Esophagus (tissue), 2 donors: ENCODE data around the gene GRM8. TPM values are rescaled to one million over a fixed set of nuclear protein-coding genes. Genes with fewer than 3 reads are reported as not detected.

ENCODE experiments used
- H3K27ac ChIP-seq, 2 donors: one replicate each; pipeline ENCODE4 v1.5.1; 2013; ENCODE audit warnings: low read depth in 2 of 2, mild to moderate bottlenecking in 2 of 2, inconsistent platforms in 1 of 2, low read length in 1 of 2, moderate library complexity in 1 of 2
- H3K27me3 ChIP-seq, 2 donors: one replicate each; pipeline ENCODE4 v1.6.1; 2013; ENCODE audit warnings: low read length in 2 of 2, control low read depth in 1 of 2, mild to moderate bottlenecking in 1 of 2; ENCODE audit not compliant: insufficient read depth in 2 of 2, control insufficient read depth in 1 of 2
- H3K36me3 ChIP-seq, 2 donors: one replicate each; pipeline ENCODE4 v1.6.1; 2013; ENCODE audit warnings: low read length in 1 of 2; ENCODE audit not compliant: control insufficient read depth in 2 of 2, insufficient read depth in 2 of 2
- H3K4me1 ChIP-seq, 2 donors: one replicate each; pipeline ENCODE4 v1.6.1; 2013; ENCODE audit warnings: low read length in 1 of 2; ENCODE audit not compliant: control insufficient read depth in 2 of 2, insufficient read depth in 2 of 2
- H3K4me3 ChIP-seq, 2 donors: one replicate each; pipeline ENCODE4 v1.5.1; 2013; ENCODE audit warnings: low read length in 2 of 2, mild to moderate bottlenecking in 2 of 2, low read depth in 1 of 2, moderate library complexity in 1 of 2
- H3K9me3 ChIP-seq, 2 donors: one replicate each; pipeline ENCODE4 v1.6.1; 2013; ENCODE audit warnings: mild to moderate bottlenecking in 2 of 2, low read depth in 1 of 2, low read length in 1 of 2, moderate library complexity in 1 of 2; ENCODE audit not compliant: control insufficient read depth in 2 of 2, insufficient read depth in 1 of 2
- WGBS, 2 donors: extraction: QIAGEN DNeasy Blood & Tissue Kit; methylation state at CpG; one replicate each; pipeline ENCODE4 v1.1.7; 2013; 5-methylcytosine and 5-hydroxymethylcytosine counted together
- polyA plus RNA-seq, 2 donors: library from polyadenylated mRNA; stranded (reverse); fragments of 200-250 nt; gene quantifications; one replicate each; pipeline ENCODE4 v1.2.3, GENCODE V29; 2013
- donor health status: healthy with polysubstance abuse.
- donor health status: Bipolar disorder and iron deficiency.

The GRM8 gene
- polyA plus RNA-seq, 2 donors = 0.19 TPM; not detected in 1

DNA sequence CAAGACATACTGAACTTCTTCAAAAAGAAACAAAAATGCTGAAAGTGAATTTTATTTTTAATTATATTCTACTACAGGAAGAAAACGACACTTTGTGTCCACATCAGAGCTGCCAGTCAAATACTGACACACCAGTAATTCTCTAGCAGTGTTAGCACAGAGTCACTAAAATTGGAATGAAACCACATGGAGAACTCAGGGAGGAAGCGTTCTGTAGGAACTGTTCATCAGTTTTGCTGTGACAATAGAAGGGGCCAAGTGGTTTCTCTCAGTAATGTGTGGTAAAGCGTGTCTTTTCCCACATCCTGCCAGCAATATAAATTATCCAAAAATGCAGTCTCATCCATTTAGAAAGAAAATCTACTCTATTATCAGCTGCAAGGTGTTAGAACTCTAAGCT, 683.3 kb downstream of the GRM8 start:
- Histone ChIP-seq H3K4me1 (no peaks in the 10 kb centered on the region), H3K9me3 (no peaks in the 10 kb centered on the region), H3K27me3 (no peaks in the 10 kb centered on the region), H3K36me3 (no peaks in the 10 kb centered on the region), H3K4me3 (no peak overlapping the region), H3K27ac (no peak overlapping the region)
- WGBS, 2 donors = 29 to 30% methylated on average over 3 of the region's 3 CpGs

DNA sequence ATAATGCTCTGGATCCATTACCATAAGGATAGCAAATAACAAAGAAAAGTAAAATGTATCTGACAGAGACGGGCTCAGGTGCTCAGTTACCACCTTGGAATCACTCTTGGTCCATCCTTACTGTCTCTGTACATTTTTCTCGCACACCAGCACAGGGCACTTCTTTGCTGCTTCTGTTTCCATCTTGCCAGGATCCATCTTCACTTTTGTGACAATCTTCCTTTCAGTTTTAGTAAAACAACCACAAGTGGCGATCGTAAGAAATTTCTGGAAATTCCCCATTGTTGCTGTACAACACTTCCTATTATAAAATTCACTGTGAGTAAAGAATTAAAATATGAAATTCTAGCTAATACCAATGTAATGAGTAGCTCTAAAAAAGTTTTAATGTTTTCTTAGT, 695.5 kb downstream of the GRM8 start:
- Histone ChIP-seq H3K4me1 (no peaks in the 10 kb centered on the region), H3K4me3 (no peak overlapping the region), H3K36me3 (no peaks in the 10 kb centered on the region), H3K9me3 (no peaks in the 10 kb centered on the region), H3K27me3 (no peaks in the 10 kb centered on the region), H3K27ac (no peak overlapping the region)
- 62 to 63% methylated on average over 4 of the region's 4 CpGs for WGBS, 2 donors

DNA sequence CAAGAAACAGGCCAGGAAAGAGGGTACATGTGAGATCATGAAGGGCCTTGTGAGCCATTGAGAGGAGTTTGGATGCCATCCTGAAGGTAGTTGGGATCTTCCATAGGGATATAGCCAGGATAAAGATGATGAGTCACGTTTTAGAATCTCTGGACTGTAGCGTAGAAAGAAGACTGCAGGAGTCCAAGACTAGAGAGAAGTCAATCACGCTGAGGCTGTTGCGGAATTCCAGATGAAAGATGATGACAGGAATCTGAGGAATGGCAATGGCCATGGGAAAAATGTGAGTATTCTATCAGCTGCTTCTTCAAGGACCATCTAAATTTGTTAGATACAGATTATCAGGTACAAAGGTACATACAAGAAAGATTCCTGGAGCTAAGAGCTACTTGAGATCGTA, 711.3 kb downstream of the GRM8 start:
- Histone ChIP-seq H3K27me3 (no peaks in the 10 kb centered on the region), H3K27ac (no peak overlapping the region), H3K9me3 (no peaks in the 10 kb centered on the region), H3K36me3 (no peaks in the 10 kb centered on the region), H3K4me1 (no peaks in the 10 kb centered on the region), H3K4me3 (no peak overlapping the region)
- WGBS, 2 donors = 81 to 84% methylated on average over 5 of the region's 5 CpGs

DNA sequence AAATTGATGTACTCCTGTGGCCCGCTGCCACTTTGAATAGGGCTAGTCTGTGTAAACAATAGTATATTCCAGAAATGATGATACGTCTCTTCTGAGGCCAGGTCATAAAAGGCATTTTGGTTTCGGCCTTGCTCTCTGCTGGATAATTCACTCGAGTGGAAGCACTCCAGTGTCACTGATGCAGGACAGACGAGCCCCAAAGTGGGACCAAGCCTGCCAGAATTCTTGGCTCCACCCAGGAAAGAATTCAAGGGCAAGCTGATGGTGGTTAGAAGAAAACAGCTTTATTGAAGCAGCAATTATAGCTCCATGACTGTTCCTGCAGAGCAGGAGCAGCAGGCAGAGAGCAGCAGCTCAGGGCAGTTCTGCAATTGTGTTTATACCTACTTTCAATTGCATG, 717.6 kb downstream of the GRM8 start:
- Histone ChIP-seq H3K4me1 (no peaks in the 10 kb centered on the region), H3K9me3 (peaks cover 5 to 9% of the 10 kb centered on the region in 2 donors), H3K36me3 (no peaks in the 10 kb centered on the region), H3K4me3 (no peak overlapping the region), H3K27me3 (no peaks in the 10 kb centered on the region), H3K27ac (no peak overlapping the region)
- WGBS, 2 donors = 69 to 70% methylated on average over 5 of the region's 5 CpGs

DNA sequence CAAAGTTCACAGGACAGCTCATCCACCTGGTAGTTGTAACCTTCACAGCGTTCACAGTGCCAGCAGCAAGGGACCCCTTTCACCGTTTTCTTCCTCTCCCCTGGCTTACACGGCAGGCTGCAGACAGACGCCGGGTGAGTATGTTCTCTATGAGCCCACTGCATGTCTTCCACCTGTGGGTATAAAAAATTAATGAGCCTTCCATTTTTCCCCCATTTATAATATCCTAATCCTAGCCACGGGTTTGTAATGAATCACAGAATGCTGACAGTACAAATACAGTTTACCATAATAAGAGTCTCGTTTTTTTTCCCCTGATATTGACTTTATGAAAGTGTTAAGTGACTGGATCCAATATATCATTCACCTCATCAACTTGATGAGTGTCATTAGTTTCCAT, 719.0 kb downstream of the GRM8 start:
- Histone ChIP-seq H3K27ac (no peak overlapping the region), H3K4me1 (no peaks in the 10 kb centered on the region), H3K27me3 (no peaks in the 10 kb centered on the region), H3K36me3 (no peaks in the 10 kb centered on the region), H3K4me3 (no peak overlapping the region), H3K9me3 (peaks cover 5 to 9% of the 10 kb centered on the region in 2 donors)
- WGBS, 2 donors = 70 to 73% methylated on average over 7 of the region's 7 CpGs

DNA sequence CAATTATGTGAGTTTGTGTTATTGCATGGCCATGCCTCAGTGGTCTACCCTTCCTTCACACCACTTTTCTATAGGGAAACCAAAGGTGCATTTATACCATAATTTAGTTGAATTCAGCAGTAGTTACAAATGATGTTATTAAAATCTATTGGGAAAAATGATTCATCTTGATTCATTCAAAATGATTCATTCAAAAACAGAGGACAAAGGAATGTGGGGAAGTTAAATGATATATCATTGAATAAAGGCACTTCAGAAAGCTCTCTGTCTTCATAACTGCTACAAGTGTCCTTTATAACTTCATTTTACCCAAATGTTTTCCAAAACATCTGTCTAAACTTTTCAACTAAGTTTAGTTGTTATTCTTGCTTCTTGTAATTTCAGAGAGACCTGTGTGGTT, 722.9 kb downstream of the GRM8 start:
- Histone ChIP-seq H3K4me1 (no peaks in the 10 kb centered on the region), H3K36me3 (no peaks in the 10 kb centered on the region), H3K4me3 (no peak overlapping the region), H3K9me3 (peaks cover 0 to 6% of the 10 kb centered on the region in 2 donors), H3K27me3 (no peaks in the 10 kb centered on the region), H3K27ac (no peak overlapping the region)

DNA sequence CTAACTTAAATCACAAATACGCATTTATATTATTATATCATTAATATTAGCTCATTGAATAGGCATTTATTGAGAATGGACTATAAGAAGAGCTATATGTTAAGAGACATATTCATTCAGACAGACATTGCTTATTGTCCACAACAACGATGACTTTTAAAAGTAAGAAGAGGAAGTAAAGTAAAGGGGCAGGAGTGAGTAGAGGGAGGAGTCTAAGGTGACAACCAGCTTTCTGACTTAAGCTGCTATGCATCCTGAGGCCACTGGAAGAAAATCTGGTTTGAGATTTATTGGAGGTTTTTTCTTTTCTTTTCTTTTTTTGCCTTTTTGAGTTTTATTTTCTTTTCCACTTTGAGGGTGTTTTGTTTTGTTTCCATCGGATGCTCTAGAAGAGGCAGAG, 723.5 kb downstream of the GRM8 start:
- no peak overlapping the region for H3K4me3 ChIP-seq
- no peaks in the 10 kb centered on the region for H3K27me3 ChIP-seq
- WGBS, 2 donors = 84 to 92% methylated on average over 3 of the region's 3 CpGs
- H3K27ac ChIP-seq = no peak overlapping the region
- no peaks in the 10 kb centered on the region for H3K4me1 ChIP-seq
- no peaks in the 10 kb centered on the region for H3K36me3 ChIP-seq
- peaks cover 0 to 6% of the 10 kb centered on the region in 2 donors for H3K9me3 ChIP-seq

DNA sequence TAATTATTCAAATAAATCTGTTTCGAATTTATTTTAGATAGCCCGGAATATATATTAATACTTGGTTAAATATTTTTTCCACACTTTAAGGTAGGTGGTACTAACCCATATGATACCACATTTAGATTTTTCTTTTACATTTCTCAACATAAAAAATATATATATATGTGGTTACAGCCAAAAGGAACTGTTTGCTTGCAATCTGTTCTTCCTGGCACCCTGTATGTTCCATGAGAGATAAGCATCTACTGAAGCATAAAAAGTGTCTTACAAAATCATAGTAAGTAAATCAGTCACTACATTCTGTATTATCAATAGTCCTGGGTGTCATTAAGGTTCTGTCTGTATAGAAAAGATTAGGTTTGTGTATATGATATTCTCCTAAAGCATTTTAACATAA, 726.8 kb downstream of the GRM8 start:
- 85 to 92% methylated on average over 2 of the region's 2 CpGs for WGBS, 2 donors
- Histone ChIP-seq H3K4me3 (no peak overlapping the region), H3K36me3 (no peaks in the 10 kb centered on the region)

DNA sequence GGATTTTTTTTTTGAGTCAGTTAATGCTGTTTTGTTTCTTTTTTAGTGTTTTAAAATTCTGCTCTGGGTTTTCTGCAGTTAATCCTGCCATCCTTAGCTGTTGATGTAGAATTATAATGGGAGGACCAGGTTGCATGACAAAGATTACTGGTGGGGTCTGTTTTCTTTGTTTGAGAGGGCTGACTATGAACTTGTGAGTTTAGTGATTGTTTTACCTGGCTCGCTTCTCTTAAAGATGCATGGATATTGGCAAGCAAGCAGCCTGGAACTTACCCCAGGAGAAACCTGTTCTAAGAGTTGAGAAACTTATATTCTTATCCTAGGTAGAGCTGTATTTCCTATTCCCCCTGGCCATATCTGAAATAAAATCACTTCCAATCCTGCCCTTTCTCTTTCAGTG, 727.8 kb downstream of the GRM8 start:
- Histone ChIP-seq H3K9me3 (peaks cover 0 to 2% of the 10 kb centered on the region in 2 donors), H3K36me3 (no peaks in the 10 kb centered on the region), H3K27me3 (no peaks in the 10 kb centered on the region), H3K4me3 (no peak overlapping the region), H3K4me1 (no peaks in the 10 kb centered on the region), H3K27ac (no peak overlapping the region)
- 76 to 77% methylated on average over 1 of the region's 1 CpG for WGBS, 2 donors

More for the DNA sequence above, 726.8 kb downstream of the GRM8 start:
- peaks cover 0 to 2% of the 10 kb centered on the region in 2 donors for H3K9me3 ChIP-seq
- no peaks in the 10 kb centered on the region for H3K4me1 ChIP-seq
- H3K27ac ChIP-seq = no peak overlapping the region
- H3K27me3 ChIP-seq = no peaks in the 10 kb centered on the region

DNA sequence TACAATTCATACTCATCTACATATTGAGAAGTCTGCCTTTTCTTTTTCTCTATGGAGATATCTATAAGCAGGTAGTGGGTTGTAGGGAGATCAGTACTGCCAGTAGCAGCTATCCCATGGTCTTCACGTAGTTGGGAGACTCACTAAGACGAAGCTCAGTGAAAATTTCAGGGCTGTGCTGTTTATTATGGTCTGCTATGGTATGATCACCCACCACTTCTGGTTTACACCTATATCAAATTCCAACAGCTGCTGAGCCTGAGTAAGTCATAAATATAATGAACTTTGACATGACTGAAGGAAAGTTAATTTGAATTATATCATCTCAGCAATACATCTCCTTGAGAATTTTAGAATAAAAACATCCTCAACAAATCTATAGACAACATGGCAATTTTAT, 741.7 kb downstream of the GRM8 start:
- peaks cover 2% of the 10 kb centered on the region in 2 donors for H3K9me3 ChIP-seq
- WGBS, 2 donors = 36 to 38% methylated on average over 2 of the region's 2 CpGs
- H3K27ac ChIP-seq = no peak overlapping the region
- H3K4me3 ChIP-seq = no peak overlapping the region
- no peaks in the 10 kb centered on the region for H3K27me3 ChIP-seq
- H3K4me1 ChIP-seq = no peaks in the 10 kb centered on the region
- no peaks in the 10 kb centered on the region for H3K36me3 ChIP-seq
